Vagina (tissue), 2 donors: Measurements from ENCODE around the gene GRK3. TPM values are rescaled to one million over a fixed set of nuclear protein-coding genes. Genes with fewer than 3 reads are reported as not detected.

ENCODE experiments used
- DNase-seq, 2 donors: peaks; one replicate each; pipeline ENCODE4 v3.0.0-alpha.2; 2017; ENCODE audit errors: extremely low spot score in 2 of 2
- H3K27ac ChIP-seq: fragments of 200-600 bp; sonication (generic); one replicate; pipeline ENCODE4 v1.5.1; 2019
- H3K27me3 ChIP-seq: fragments of 200-600 bp; sonication (generic); one replicate; pipeline ENCODE4 v1.5.1; 2019
- H3K36me3 ChIP-seq, 2 donors: fragments of 200-600 bp; sonication (generic); one replicate each; pipeline ENCODE4 v1.5.1; 2017 to 2019
- H3K4me1 ChIP-seq: fragments of 200-600 bp; sonication (generic); one replicate; pipeline ENCODE4 v1.5.1; 2019
- H3K4me3 ChIP-seq, 2 donors: fragments of 200-600 bp; sonication (generic); 1 replicate in 1 of 2; 2 replicates in 1 of 2; pipeline ENCODE4 v1.5.1; 2016 to 2019
- H3K9me3 ChIP-seq: fragments of 200-600 bp; sonication (generic); one replicate; pipeline ENCODE4 v1.5.1; 2019
- CTCF ChIP-seq, 3 experiments: fragments of 450-650 bp in 2 of 3; fragments of 200-600 bp in 1 of 3; sonication (generic) in 1 of 3; IDR thresholded peaks; one replicate each; pipeline ENCODE4 v1.5.1; 2017 to 2019; ENCODE audit warnings: antibody characterized with exemption in 3 of 3, mild to moderate bottlenecking in 2 of 3, moderate library complexity in 2 of 3
- POLR2A ChIP-seq, 2 donors: fragments of 450-650 bp; IDR thresholded peaks; one replicate each; pipeline ENCODE4 v1.6.1; 2017; ENCODE audit warnings: antibody characterized with exemption in 2 of 2, mild to moderate bottlenecking in 2 of 2, moderate library complexity in 2 of 2
- POLR2AphosphoS5 ChIP-seq, 2 donors: sonication (generic); formaldehyde crosslinking; IDR thresholded peaks; one replicate each; pipeline ENCODE4 v1.9.0; 2017; ENCODE audit warnings: antibody characterized with exemption in 2 of 2, mild to moderate bottlenecking in 2 of 2, low read depth in 1 of 2; ENCODE audit not compliant: insufficient read depth in 1 of 2
- intact Hi-C: fragments of 100-400 bp; cut with DNase I; formaldehyde crosslinking; loops from one replicate; pipeline ENCODE4 v1.15.1; 2023
- total RNA-seq: library from RNA; depleted of rRNA; stranded (reverse); fragments of >200 nt; gene quantifications from one replicate; pipeline ENCODE4 v1.2.3, GENCODE V29; 2016

GRK3 gene
- total RNA-seq, 1 donor from 2014 or later, result 5.6 TPM

DNA sequence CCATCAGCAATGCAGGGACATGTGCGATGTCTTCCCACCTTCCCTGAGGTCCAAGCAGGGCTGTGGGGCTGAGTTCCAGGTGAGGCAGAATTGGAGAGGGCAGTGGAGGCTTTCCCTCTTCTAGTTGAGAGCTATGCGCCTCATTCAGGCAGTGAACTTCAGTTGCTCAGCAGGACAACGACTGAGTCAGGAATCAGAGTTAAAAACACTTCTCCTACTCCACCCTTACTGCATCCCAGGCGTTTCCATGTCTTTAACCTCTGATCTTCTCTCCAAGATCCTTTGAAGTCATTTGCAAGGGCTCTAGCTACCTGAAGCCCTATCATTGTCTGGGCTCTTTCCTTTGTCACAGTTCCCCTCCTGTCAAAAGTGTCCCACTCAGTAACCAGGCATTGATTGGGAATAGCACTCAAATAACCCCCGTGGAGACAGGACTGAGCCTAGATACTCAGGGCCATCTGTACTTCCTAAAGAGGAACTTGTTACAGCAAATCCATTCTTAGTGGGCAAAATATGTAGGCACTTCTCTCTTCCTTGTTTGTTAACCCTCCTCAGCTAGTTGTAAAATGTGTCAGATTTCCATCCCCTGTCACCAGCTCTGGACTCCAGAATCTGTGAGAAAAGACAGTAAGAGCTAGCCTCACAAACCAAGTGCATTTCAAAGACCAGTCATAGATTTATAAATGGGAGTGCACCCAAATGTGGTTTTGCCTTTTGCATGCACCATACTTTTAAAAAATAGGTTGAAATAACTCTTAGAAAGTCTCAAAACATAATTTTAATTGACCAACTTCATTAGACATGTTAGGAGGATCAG lies 105.0 kb downstream of the GRK3 start:
- no peaks in the 10 kb centered on the region for H3K27me3 ChIP-seq
- H3K36me3 ChIP-seq, result no peaks in the 10 kb centered on the region
- peaks cover 8% of the 10 kb centered on the region for H3K4me1 ChIP-seq
- H3K27ac ChIP-seq, result no peak overlapping the region
- intact Hi-C loops, result no loop called here
- TF ChIP-seq CTCF (IDR thresholded peaks at IDR 0.05) (no peak), POLR2A (IDR thresholded peaks at IDR 0.05) (no peak), POLR2AphosphoS5 (IDR thresholded peaks at IDR 0.05; ENCODE audit: insufficient read depth in 1 of 2, low read depth in 1 of 2) (no peak)
- no peaks in the 10 kb centered on the region for H3K9me3 ChIP-seq
- H3K4me3 ChIP-seq, result no peak overlapping the region
- no peak for DNase-seq

- Histone ChIP-seq H3K4me3 (no peak overlapping the region), H3K36me3 (no peaks in the 10 kb centered on the region), H3K9me3 (no peaks in the 10 kb centered on the region), H3K27me3 (no peaks in the 10 kb centered on the region), H3K27ac (no peak overlapping the region), H3K4me1 (peaks cover 8% of the 10 kb centered on the region)
- DNase-seq, result no peak
- TF ChIP-seq CTCF (IDR thresholded peaks at IDR 0.05), result no peak
- TF ChIP-seq POLR2AphosphoS5 (IDR thresholded peaks at IDR 0.05; ENCODE audit: insufficient read depth in 1 of 2, low read depth in 1 of 2), result no peak
- TF ChIP-seq POLR2A (IDR thresholded peaks at IDR 0.05), result no peak
- intact Hi-C loops, result no loop called here
These were observed 105.6 kb downstream of the GRK3 start for GRCh38 chr22:25670070-25670461.

DNA sequence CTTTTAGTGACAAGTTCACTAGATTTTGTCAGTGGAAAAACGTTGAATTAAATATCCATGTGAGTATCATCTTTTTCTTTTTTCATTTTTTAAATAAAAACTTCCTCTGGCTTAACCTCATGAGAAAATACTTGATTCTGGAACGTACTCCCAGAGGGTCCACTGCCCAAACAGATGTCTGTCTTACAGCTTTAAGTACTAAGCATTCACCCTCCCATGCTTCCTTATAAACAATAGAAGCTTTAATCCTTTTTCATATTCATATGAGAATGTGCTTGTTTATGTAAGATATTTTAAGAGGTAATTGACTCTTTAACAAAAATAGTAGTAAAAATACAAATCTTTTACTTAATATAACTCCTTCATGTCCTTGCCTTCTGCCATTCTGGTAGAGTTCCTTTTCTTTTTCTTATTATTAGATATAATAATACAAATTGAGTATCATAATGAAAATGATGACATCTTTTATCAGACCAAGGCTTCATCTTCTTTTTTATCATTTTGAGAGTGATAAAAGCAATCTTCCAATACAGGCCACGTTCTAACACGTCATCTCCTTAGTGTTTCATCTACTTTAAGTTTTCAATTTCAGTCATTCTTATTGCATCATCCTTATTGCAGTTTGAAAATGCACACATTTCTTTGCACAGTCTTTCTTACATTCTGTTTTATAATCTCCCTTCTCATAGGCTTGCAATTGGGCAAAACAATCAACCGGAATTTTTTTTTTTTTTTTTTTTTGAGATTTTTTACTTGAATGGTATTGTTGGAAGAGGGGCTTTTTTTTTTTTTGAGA lies 108.0 kb downstream of the GRK3 start:
- no peaks in the 10 kb centered on the region for H3K9me3 ChIP-seq
- no peak for DNase-seq
- H3K4me1 ChIP-seq, result no peaks in the 10 kb centered on the region
- intact Hi-C loops, result no loop called here
- no peak for TF ChIP-seq CTCF (IDR thresholded peaks at IDR 0.05)
- TF ChIP-seq POLR2A (IDR thresholded peaks at IDR 0.05), result no peak
- TF ChIP-seq POLR2AphosphoS5 (IDR thresholded peaks at IDR 0.05; ENCODE audit: insufficient read depth in 1 of 2, low read depth in 1 of 2), result no peak
- H3K36me3 ChIP-seq, result no peaks in the 10 kb centered on the region
- H3K4me3 ChIP-seq, result no peak overlapping the region
- H3K27ac ChIP-seq, result no peak overlapping the region
- no peaks in the 10 kb centered on the region for H3K27me3 ChIP-seq

DNA sequence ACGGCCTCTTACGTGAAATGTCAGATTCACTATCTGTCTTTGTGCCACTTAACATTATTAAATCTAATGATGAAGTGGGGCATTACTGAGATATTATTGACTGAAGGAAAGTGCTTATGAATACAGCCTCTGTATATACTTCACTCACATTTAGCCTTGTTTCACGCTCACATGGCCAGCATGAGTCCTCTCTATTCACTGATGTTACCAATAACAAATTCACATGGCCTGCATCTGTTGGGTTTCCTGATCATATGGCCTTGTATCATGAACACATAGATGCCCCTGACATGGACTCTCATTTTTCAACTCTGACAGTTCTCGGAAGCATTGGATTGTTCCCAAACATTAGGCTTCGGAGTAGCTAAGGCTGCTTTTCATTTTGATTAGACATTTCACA lies 109.2 kb downstream of the GRK3 start:
- Histone ChIP-seq H3K27ac (no peak overlapping the region), H3K9me3 (no peaks in the 10 kb centered on the region), H3K4me1 (no peaks in the 10 kb centered on the region), H3K27me3 (no peaks in the 10 kb centered on the region), H3K36me3 (no peaks in the 10 kb centered on the region), H3K4me3 (no peak overlapping the region)
- DNase-seq, result no peak
- TF ChIP-seq POLR2AphosphoS5 (IDR thresholded peaks at IDR 0.05; ENCODE audit: insufficient read depth in 1 of 2, low read depth in 1 of 2) (no peak), CTCF (IDR thresholded peaks at IDR 0.05) (no peak), POLR2A (IDR thresholded peaks at IDR 0.05) (no peak)
- intact Hi-C loops, result no loop called here

GRCh38 chr22:25677631-25678030 lies 113.2 kb downstream of the GRK3 start:
- no peak overlapping the region for H3K27ac ChIP-seq
- H3K36me3 ChIP-seq, result no peaks in the 10 kb centered on the region
- no peak for TF ChIP-seq POLR2AphosphoS5 (IDR thresholded peaks at IDR 0.05; ENCODE audit: insufficient read depth in 1 of 2, low read depth in 1 of 2)
- no peaks in the 10 kb centered on the region for H3K9me3 ChIP-seq
- no peak for DNase-seq
- intact Hi-C loops, result no loop called here
- no peaks in the 10 kb centered on the region for H3K27me3 ChIP-seq
- no peaks in the 10 kb centered on the region for H3K4me1 ChIP-seq
- no peak overlapping the region for H3K4me3 ChIP-seq
